HCT116 (cell line): ENCODE measurements around the gene RTKN2.

Source experiments
- MAX ChIP-seq: IDR thresholded peaks from 2 replicates; pipeline ENCODE4 v1.6.1; 2012
- POLR2A ChIP-seq: IDR thresholded peaks from 2 replicates; pipeline ENCODE4 v1.7.0; 2011; ENCODE audit warnings: borderline replicate concordance; ENCODE audit not compliant: insufficient read depth, insufficient read length; ENCODE audit errors: extremely low read depth
- SIN3A ChIP-seq: IDR thresholded peaks from 2 replicates; pipeline ENCODE4 v1.6.1; 2012; ENCODE audit warnings: low read depth

- no peak for TF ChIP-seq SIN3A
- no peak for TF ChIP-seq POLR2A
- TF ChIP-seq MAX: no peak
Measured at GRCh38 chr10:62317257-62317656, 48.6 kb upstream of the RTKN2 start.
